Stimulated activated CD4-positive, alpha-beta T cell treated with anti-CD3 and anti-CD28 coated beads, TNF-alpha, amount 100 ng/mL, for 24 hours (primary cell): ENCODE data around the gene AOC3.
"Not testable (repeated sequence)": the region's sequence is repeated elsewhere in the genome, so short reads cannot be mapped to it uniquely, and the experiment has no call there.

Experiments
- DNase-seq, 3 experiments: peaks; one replicate each; pipeline ENCODE4 v3.0.0-alpha.2; 2020; ENCODE audit warnings: low read depth in 3 of 3

AOC3 gene

DNA sequence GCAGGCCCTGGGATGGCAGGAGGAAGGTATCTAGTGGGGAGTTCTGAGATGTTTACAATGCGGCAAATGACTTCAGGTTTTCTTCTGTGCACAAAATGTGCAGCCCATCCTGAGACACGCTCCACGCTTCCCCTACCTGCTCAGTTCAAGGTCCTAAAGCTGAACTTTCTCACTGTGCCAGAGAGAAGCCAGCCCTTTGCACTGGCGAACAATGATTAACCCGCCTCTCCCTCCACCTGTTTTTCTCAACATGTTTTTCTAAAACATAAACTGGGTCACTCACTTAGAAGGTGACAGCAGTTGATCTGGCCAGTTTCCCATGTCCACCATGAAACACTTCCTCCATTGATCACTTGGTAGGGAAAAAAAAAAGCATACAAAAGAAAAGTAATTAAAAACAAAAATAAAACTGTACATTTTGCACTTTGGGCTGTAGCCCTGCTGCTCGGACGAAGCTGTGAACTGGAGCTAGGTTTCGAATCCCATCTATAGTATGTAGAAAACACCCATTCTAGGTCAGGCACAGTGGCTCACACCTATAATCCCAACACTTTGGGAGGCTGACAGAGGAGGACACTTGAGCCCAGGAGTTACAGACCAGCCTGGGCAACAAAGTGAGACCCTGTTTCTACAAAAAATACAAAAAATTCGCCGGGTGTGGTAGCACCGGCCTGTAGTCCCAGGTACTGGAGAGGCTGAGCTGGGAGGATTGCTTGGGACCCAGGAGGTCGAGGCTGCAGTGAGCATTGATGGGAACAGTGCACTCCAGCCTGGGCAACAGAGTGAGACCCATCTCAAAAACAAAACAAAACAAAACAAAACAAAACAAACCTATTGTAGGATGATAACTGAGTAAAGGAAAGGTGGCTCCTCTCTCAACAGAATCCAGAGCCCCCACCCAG is 43.5 kb downstream of the AOC3 start:
- no peak for DNase-seq

DNA sequence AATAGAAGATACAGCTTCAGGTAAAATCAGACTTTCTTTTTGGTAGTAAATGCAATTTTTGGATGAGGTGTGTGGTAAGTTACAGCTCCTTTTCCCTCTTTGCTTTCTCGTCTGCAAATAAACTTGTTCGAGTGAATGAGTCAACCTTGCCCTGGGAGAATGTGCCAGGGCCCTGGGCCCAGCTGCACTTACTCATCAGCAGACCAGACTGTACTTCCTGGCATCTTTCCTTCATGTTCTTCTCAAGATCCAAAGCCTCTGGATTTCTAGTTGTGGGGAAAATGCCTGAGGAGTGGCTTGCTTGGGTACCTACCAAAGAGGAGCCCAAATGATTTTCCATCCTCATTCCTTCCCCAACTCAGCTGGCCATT is 44.2 kb downstream of the AOC3 start:
- DNase-seq, result no peak

DNA sequence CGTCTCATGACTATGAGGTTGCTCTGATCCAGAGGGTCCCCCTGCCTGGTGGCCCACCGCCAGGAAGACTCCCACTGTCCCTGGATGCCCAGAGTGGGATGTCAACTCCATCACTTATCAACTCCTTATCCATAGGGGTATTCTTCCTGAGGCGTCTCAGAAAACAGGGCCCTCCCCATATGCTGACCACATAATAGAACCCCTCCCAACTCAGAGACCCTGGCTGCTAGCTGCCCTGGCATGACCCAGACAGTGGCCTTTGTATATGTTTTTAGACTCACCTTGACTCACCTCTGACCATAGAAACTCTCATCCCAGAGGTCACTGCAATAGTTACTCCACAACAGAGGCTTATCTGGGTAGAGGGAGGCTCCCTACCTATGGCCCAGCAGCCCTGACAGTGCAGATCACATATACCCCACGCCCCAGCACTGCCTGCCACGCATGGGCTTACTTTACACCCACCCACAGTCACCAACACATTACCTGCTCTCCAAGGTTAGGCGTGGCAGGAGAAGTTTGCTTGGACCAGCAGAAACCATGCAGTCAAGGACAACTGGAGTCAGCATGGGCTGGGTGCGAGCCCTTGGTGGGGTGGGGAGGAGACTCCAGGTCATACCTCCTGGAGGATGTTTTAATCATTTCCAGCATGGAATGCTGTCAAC is 47.3 kb downstream of the AOC3 start:
- no peak for DNase-seq

DNA sequence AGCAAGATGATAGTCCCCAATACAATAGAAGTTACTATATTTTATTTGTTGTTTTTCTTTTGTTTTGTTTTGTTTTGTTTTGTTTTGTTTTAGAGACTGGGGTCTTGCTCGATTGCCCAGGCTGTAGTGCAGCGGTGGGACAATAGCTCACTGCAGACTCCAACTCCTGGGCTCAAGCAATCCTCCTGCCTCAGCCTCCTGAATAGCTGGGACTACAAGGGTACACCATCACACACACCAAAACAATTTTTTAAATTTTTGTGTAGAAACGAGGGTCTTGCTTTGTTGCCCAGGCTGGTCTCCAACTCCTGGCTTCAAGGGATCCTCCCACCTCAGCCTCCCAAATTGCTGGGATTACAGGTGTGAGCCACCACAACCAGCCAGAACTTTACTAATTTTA is 49.0 kb downstream of the AOC3 start:
- not testable (repeated sequence) for DNase-seq

DNA sequence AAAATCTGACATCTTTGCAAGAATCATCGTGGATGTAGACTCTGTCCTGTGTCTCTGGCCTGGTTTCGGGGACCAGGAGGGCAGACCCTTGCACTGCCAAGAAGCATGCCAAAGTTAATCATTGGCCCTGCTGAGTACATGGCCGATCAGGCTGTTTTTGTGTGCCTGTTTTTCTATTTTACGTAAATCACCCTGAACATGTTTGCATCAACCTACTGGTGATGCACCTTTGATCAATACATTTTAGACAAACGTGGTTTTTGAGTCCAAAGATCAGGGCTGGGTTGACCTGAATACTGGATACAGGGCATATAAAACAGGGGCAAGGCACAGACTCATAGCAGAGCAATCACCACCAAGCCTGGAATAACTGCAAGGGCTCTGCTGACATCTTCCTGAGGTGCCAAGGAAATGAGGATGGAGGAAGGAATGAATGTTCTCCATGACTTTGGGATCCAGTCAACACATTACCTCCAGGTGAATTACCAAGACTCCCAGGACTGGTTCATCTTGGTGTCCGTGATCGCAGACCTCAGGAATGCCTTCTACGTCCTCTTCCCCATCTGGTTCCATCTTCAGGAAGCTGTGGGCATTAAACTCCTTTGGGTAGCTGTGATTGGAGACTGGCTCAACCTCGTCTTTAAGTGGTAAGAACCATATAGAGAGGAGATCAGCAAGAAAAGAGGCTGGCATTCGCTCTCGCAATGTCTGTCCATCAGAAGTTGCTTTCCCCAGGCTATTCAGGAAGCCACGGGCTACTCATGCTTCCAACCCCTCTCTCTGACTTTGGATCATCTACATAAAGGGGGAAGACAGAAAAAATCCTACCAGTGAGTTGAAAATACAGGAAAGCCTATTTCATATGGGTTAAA is 49.7 kb downstream of the AOC3 start, which contains the start of gene G6PC1:
G6PC1 (plus strand) TSS at position 340 of the 872 bp plus-strand sequence; CDS start at position 418, 78 bp downstream.
- no peak for DNase-seq

DNA sequence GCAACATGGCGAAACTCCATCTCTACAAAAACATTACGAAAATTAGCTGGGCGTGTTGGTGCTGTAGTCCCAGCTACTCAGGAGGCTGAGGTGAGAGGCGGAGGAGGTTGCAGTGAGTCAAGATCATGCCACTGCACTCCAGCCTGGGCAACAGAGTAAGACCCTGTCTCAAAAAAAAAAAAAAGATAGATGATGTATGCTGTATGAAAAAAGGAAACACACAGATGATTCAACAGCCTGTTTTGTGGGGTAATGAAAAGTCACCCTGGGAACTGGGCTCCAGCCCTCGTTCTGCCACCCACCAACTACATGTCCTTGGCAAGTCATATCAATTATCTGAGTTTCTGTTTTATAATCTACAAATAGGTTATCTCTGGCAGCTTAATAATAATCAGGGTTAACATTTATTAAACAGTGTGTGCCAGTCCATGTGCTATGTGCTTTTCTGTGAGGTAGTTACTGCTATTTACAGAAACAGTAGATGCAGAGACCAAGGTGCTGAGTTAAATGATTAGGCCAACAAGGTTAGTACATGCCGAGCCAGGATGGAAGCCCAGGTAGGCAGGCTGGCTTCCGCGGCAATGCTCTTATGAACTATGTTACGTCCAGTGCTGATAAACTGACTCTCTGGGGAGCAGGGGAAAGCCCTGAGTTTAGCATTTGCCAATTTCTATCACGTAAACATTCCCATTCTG is 50.7 kb downstream of the AOC3 start:
- no peak for DNase-seq

DNA sequence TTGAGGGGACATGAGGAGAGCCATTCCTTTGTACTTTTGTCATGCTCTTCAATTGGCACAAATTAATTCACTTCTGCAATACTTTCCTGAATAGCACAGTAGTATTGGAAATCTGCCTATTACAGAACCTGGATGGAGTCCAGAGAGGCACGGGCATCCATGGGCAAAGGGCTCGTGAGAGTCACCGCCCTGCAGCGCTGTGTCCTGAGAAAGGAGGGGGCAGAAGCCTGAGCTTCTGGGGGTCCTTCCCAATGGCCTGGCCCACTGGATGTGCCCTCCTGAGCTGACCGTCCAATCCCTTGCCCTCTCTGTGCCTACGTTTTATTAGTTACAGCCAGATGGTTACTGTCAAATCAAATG is 53.1 kb downstream of the AOC3 start:
- no peak for DNase-seq

DNA sequence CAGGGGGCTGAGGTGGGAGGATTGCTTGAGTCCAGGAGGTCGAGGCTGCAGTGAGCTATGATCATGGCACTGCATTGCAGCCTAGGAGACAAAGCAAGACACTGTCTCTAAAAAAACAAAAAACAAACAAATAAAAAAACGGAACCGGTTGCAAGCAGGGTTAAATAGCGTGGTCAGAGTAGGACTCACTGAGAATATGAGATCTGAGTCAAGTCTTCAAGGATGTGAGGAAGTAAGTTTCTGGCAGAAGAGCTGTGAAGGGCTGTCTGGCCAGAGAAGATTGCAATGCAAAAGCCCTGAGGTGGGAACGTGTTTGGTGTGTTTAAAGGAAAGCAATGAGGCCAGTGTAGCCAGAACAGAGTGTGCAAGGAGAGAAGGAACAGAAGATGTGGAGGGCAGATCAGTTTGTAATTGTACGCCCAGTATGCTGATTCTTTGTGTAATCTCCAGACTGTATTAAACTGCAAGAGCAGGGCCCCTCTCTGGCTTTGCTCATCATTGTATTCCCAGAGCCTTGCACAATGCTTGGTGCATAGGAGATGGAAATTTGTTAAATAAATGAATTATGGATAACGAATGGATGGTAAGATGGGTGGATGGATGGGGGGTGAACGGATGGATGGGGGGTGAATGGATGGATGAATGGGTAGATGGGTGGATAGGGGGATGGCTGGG is 55.9 kb downstream of the AOC3 start:
- no peak for DNase-seq
